K562 (cell line): ENCODE results near the gene GPAT3. TPM values are rescaled to one million over a fixed set of nuclear protein-coding genes. Genes with fewer than 3 reads are reported as not detected.
A peak's percentile ranks its signal among the peaks of the same experiment; 100 is the strongest.

Experiments
- BCOR ChIP-seq: fragments of 450-650 bp; IDR thresholded peaks from 2 replicates; pipeline ENCODE4 v1.6.1; 2016
- CC2D1A ChIP-seq: fragments of 450-650 bp; IDR thresholded peaks from 2 replicates; pipeline ENCODE4 v1.6.1; 2017; ENCODE audit warnings: mild to moderate bottlenecking
- CEBPB ChIP-seq: fragments of 450-650 bp; IDR thresholded peaks from 2 replicates; pipeline ENCODE4 v1.6.1; 2016; ENCODE audit warnings: missing genetic modification characterization, missing compliant biosample characterization
- CTBP1 ChIP-seq: fragments of 450-650 bp; IDR thresholded peaks from 2 replicates; pipeline ENCODE4 v1.6.1; 2016; ENCODE audit warnings: borderline replicate concordance
- MTA1 ChIP-seq: fragments of 450-650 bp; IDR thresholded peaks from 2 replicates; pipeline ENCODE4 v1.6.1; 2017; ENCODE audit warnings: borderline replicate concordance
- MYC ChIP-seq, 2 experiments: fragments of 250-450 bp in 1 of 2; sonication (Bioruptor Pico) in 1 of 2; IDR thresholded peaks; 2 replicates each; pipeline versions ENCODE4 v1.5.1 to v1.6.1; 2012 to 2021; ENCODE audit warnings: low read depth in 2 of 2, borderline replicate concordance in 1 of 2, improper control_type of control experiment in 1 of 2, low read length in 1 of 2, mild to moderate bottlenecking in 1 of 2, moderate library complexity in 1 of 2
- NFIC ChIP-seq: fragments of 450-650 bp; IDR thresholded peaks from 2 replicates; pipeline ENCODE4 v1.6.1; 2017; ENCODE audit warnings: mild to moderate bottlenecking, inconsistent platforms
- NONO ChIP-seq, 2 experiments: fragments of 200-400 bp in 1 of 2; fragments of 450-650 bp in 1 of 2; formaldehyde crosslinking in 1 of 2; IDR thresholded peaks; 2 replicates each; pipeline ENCODE4 v1.6.1; 2017; ENCODE audit warnings: low read depth in 2 of 2, mild to moderate bottlenecking in 2 of 2, moderate library complexity in 2 of 2, low read length in 1 of 2
- TBP ChIP-seq: optimal IDR thresholded peaks from 2 replicates; pipeline ENCODE3; 2011; ENCODE audit warnings: low read depth, low read length, improper control_type of control experiment
- ZFX ChIP-seq: sonication (generic); formaldehyde crosslinking; IDR thresholded peaks from 2 replicates; pipeline ENCODE4 v1.8.0; 2022; ENCODE audit warnings: mild to moderate bottlenecking, missing genetic modification reagents, moderate library complexity
- ZNF316 ChIP-seq: fragments of 450-650 bp; IDR thresholded peaks from 2 replicates; pipeline ENCODE4 v1.6.1; 2016
- polyA plus RNA-seq, 8 experiments: library from polyadenylated mRNA; depleted of rRNA in 4 of 8; stranded (reverse) in 5 of 8; unstranded in 3 of 8; fragments of >200 nt; fragmentation: Nextera tagmentation in 2 of 8; fragmentation: Illumina TruSeq in 1 of 8; extraction: Ambion mirVana in 2 of 8; extraction: Trizol in 1 of 8; gene quantifications; 2 replicates each; pipeline versions ENCODE4 v1.2.1 to v1.2.3, GENCODE V29; 2011 to 2014; ENCODE audit warnings: inconsistent platforms in 1 of 8, missing spikeins in 1 of 8
- total RNA-seq, 7 experiments: library from RNA; depleted of rRNA in 6 of 7; stranded (reverse); fragments of >200 nt in 6 of 7; fragmentation: Illumina TruSeq in 2 of 7; extraction: Trizol in 2 of 7; gene quantifications; 2 replicates each; pipeline versions ENCODE4 v1.2.1 to v1.2.3, GENCODE V29; 2011 to 2021; ENCODE audit warnings: low replicate concordance in 1 of 7
- TF ChIP-seq, protein P1 (sequence below), 2 experiments: IDR thresholded peaks in 1 of 2; conservative IDR thresholded peaks in 1 of 2; 2 replicates each; pipeline ENCODE4 v1.6.1; 2016; ENCODE audit warnings: low read depth in 2 of 2, mild to moderate bottlenecking in 1 of 2, missing compliant biosample characterization in 1 of 2, missing genetic modification characterization in 1 of 2, moderate library complexity in 1 of 2
- TF ChIP-seq, protein P2 (sequence below), 2 experiments: IDR thresholded peaks; 2 replicates each; pipeline ENCODE4 v1.6.1; 2012; ENCODE audit warnings: improper control_type of control experiment in 2 of 2, low read depth in 2 of 2, low read length in 2 of 2, borderline replicate concordance in 1 of 2
- TF ChIP-seq, protein P3 (sequence below), 2 experiments: fragments of 450-650 bp in 1 of 2; sonication (generic) in 1 of 2; formaldehyde crosslinking in 1 of 2; IDR thresholded peaks in 1 of 2; conservative IDR thresholded peaks in 1 of 2; 2 replicates each; pipeline versions ENCODE4 v1.6.1 to v1.8.1; 2016 to 2023; ENCODE audit warnings: mild to moderate bottlenecking in 2 of 2, moderate library complexity in 2 of 2, inconsistent platforms in 1 of 2, missing genetic modification reagents in 1 of 2
- TF ChIP-seq, protein P4 (sequence below), 2 experiments: fragments of 250-450 bp in 1 of 2; fragments of 450-650 bp in 1 of 2; sonication (Bioruptor Pico) in 1 of 2; IDR thresholded peaks; 2 replicates each; pipeline versions ENCODE4 v1.6.1 to v1.8.0; 2016 to 2021; ENCODE audit warnings: mild to moderate bottlenecking in 2 of 2, moderate library complexity in 2 of 2, missing compliant biosample characterization in 1 of 2, missing genetic modification characterization in 1 of 2

The GPAT3 gene
- total and polyA plus RNA-seq, 9 of the 15 experiments (the other 6 are each of a cell fraction or from before 2014, with no cell fraction given), result 4.1 to 16.1 (median 13.1) TPM

DNA sequence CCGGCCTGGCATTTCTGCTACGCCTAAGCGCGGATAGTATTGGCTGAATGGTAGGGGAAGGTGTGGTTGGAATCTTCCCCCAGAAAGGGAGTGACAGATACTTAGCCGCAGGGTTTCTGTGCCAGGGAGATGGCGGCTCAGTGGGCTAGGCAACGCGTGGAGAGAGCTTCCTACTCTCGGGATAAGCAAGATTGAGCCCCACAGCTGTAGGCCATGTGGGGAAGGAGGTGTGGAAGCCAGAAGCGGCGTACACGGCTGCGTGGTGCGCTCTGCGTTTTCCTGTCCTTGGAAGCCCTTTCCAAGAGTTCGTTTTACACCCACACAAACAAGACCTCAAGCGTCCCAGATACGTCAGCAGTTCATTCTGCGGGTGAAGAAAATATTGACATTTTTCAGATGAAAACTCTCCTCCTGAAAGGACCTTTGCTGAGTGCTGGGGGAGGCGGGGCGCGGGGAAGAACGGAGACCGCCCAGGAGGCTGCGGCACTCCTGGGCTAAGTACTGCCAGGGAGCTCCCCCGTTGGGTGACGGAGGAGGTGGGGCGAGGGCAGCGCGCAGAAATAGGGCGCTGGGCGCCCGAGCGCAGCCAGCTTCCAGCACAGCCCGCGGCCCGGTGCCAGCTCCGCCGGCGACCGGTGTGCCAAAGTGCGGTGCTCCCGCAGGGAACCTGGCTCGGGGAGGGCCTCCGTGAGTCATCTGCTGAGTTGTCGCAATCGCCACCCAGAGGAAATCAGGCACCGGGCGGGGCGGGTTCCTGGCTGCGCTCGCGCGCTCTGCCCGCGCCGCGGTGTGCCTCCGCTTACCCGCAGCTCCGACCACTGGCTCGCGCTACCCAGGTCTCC, at the start of gene GPAT3 (continued):
- TF ChIP-seq, protein P1, sequence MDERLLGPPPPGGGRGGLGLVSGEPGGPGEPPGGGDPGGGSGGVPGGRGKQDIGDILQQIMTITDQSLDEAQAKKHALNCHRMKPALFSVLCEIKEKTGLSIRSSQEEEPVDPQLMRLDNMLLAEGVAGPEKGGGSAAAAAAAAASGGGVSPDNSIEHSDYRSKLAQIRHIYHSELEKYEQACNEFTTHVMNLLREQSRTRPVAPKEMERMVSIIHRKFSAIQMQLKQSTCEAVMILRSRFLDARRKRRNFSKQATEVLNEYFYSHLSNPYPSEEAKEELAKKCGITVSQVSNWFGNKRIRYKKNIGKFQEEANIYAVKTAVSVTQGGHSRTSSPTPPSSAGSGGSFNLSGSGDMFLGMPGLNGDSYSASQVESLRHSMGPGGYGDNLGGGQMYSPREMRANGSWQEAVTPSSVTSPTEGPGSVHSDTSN (CRISPR knock-in tag; IDR thresholded peaks at IDR 0.05; ENCODE audit: low read depth), result no peak
- TF ChIP-seq, protein P1 (tag; conservative IDR thresholded peaks at IDR 0.05; ENCODE audit: low read depth), result 0 out of 2 replicates have a peak, but pooled peaks have one; percentile 6
- peak; percentile 97 for TF ChIP-seq CEBPB
- TF ChIP-seq TBP, result peak; percentile 38
- peak; percentile 65 for TF ChIP-seq ZNF316
- peak; percentile 69; the same call in 1 of the 2 replicates for TF ChIP-seq CTBP1
- peak; percentile 36; the same call in 1 of the 2 replicates for TF ChIP-seq BCOR
- TF ChIP-seq, protein P2, sequence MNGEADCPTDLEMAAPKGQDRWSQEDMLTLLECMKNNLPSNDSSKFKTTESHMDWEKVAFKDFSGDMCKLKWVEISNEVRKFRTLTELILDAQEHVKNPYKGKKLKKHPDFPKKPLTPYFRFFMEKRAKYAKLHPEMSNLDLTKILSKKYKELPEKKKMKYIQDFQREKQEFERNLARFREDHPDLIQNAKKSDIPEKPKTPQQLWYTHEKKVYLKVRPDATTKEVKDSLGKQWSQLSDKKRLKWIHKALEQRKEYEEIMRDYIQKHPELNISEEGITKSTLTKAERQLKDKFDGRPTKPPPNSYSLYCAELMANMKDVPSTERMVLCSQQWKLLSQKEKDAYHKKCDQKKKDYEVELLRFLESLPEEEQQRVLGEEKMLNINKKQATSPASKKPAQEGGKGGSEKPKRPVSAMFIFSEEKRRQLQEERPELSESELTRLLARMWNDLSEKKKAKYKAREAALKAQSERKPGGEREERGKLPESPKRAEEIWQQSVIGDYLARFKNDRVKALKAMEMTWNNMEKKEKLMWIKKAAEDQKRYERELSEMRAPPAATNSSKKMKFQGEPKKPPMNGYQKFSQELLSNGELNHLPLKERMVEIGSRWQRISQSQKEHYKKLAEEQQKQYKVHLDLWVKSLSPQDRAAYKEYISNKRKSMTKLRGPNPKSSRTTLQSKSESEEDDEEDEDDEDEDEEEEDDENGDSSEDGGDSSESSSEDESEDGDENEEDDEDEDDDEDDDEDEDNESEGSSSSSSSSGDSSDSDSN (IDR thresholded peaks at IDR 0.05; ENCODE audit: borderline replicate concordance in 1 of 2, low read depth in 2 of 2, low read length in 2 of 2), result peak in 1 of 2 experiments; percentile 67; a peak in 1 of 4 replicates
- TF ChIP-seq MTA1, result no peak
- TF ChIP-seq, protein P3, sequence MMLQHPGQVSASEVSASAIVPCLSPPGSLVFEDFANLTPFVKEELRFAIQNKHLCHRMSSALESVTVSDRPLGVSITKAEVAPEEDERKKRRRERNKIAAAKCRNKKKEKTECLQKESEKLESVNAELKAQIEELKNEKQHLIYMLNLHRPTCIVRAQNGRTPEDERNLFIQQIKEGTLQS (IDR thresholded peaks at IDR 0.05), result peak; percentile 92
- TF ChIP-seq, protein P3 (CRISPR knock-in tag; conservative IDR thresholded peaks at IDR 0.05), result no peak
- peak; percentile 53 for TF ChIP-seq NFIC
- TF ChIP-seq ZFX (CRISPR knock-in tag), result peak; percentile 92
- TF ChIP-seq NONO (IDR thresholded peaks at IDR 0.05; ENCODE audit: low read depth in 2 of 2, low read length in 1 of 2), result peak; percentile 68 to 79; a peak in 3 of 4 replicates
- no peak for TF ChIP-seq CC2D1A
- peak; percentile 35; the same call in 1 of the 2 replicates for TF ChIP-seq MYC (IDR thresholded peaks at IDR 0.05; ENCODE audit: low read depth, low read length)
- TF ChIP-seq MYC (CRISPR knock-in tag; IDR thresholded peaks at IDR 0.05; ENCODE audit: borderline replicate concordance, low read depth), result no peak
- TF ChIP-seq, protein P4, sequence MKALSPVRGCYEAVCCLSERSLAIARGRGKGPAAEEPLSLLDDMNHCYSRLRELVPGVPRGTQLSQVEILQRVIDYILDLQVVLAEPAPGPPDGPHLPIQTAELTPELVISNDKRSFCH (CRISPR knock-in tag; IDR thresholded peaks at IDR 0.05), result no peak
- TF ChIP-seq, protein P4 (tag; IDR thresholded peaks at IDR 0.05), result peak; percentile 35
